Heart left ventricle (tissue), 13 donors: ENCODE measurements around the gene ARHGAP10.

Source experiments
- CTCF ChIP-seq, 12 donors: fragments of 200-600 bp; sonication (generic) in 4 of 12; IDR thresholded peaks; one replicate each; pipeline versions ENCODE4 v1.5.0 to v1.8.0; 2018 to 2022; ENCODE audit warnings: antibody characterized with exemption in 12 of 12, mild to moderate bottlenecking in 5 of 12
- POLR2A ChIP-seq, 2 donors: fragments of 450-650 bp; IDR thresholded peaks; one replicate each; pipeline ENCODE4 v1.6.1; 2017; ENCODE audit warnings: antibody characterized with exemption in 2 of 2, mild to moderate bottlenecking in 2 of 2, moderate library complexity in 2 of 2
- donor health status: ischemic (EF 13 %, LVEDD 7.1; RV severe dilation, severe dysfunction).
- donor health status: DM: no; HTN: yes; CAD: no.
- donor health status: DM: no; HTN: no; CAD: no.
- donor health status: ischemic (EF 25% LVEDD 6.9; RV normal size, moderate dysfunction).
- donor health status: ischemic (EF 25% LVEDD 5.7; RV mildly dilated, moderate dysfunction).
- donor health status: ischemic (EF 35%, LVEDD 5.7; RV mildly dilated, moderate dysfunction).
- donor health status: nonischemic (EF 11% LVEDD 7.7; RV severe dilation, severe dysfunction).
- donor health status: DM: yes; HTN: yes; CAD: no.
- donor health status: PGD.
- donor health status: ischemic (EF 29% LVEDD 5.4; RV normal size, mild dysfunction).
- donor health status: nonischemic (EF 23%, LVEDD 6.1; RV moderate dilation, normal function).

GRCh38 chr4:147938496-147938895 lies 206.6 kb downstream of the ARHGAP10 start:
- TF ChIP-seq CTCF (IDR thresholded peaks at IDR 0.05) (no peak), POLR2A (IDR thresholded peaks at IDR 0.05) (no peak)
